Common myeloid progenitor, CD34-positive (primary cell): ENCODE results near the gene SART1.
"Not testable (repeated sequence)": the region's sequence is repeated elsewhere in the genome, so short reads cannot be mapped to it uniquely, and the experiment has no call there.

Experiments
- CTCF ChIA-PET: fragments of 350-600 bp; sonication (Branson Sonifier 250); formaldehyde crosslinking; loops from one replicate; lab custom pipeline; 2021; ENCODE audit warnings: antibody characterized with exemption; lab: Charles Lee
- POLR2A ChIA-PET: fragments of 350-600 bp; sonication (Branson Sonifier 250); formaldehyde crosslinking; loops from one replicate; lab custom pipeline; 2021; ENCODE audit warnings: antibody characterized with exemption; lab: Charles Lee
- DNase-seq, 3 donors: peaks; one replicate each; pipeline versions ENCODE4 v3.0.0 to v3.0.0-alpha.2; 2013
- H3K27ac ChIP-seq, 2 experiments: 1 replicate in 1 of 2; 2 replicates in 1 of 2; pipeline ENCODE4 v1.7.0; 2013; ENCODE audit warnings: inconsistent platforms in 2 of 2, low read length in 2 of 2, mild to moderate bottlenecking in 2 of 2, low read depth in 1 of 2, moderate library complexity in 1 of 2; ENCODE audit not compliant: severe bottlenecking in 2 of 2, insufficient read depth in 1 of 2, poor library complexity in 1 of 2
- H3K27me3 ChIP-seq, 5 experiments: replicated peaks in 2 of 5; 1 replicate in 3 of 5; 2 replicates in 2 of 5; pipeline versions ENCODE4 v1.6.1 to v1.7.0; 2013; ENCODE audit warnings: low read length in 4 of 5, mild to moderate bottlenecking in 2 of 5, moderate library complexity in 2 of 5, inconsistent platforms in 1 of 5; ENCODE audit not compliant: insufficient read depth in 5 of 5, control insufficient read depth in 4 of 5
- H3K36me3 ChIP-seq, 4 experiments: 1 replicate in 2 of 4; 2 replicates in 2 of 4; pipeline versions ENCODE4 v1.6.1 to v1.7.0; 2013; ENCODE audit warnings: low read length in 3 of 4, control low read depth in 1 of 4, mild to moderate bottlenecking in 1 of 4; ENCODE audit not compliant: control insufficient read depth in 4 of 4, insufficient read depth in 4 of 4
- H3K4me1 ChIP-seq, 4 experiments: 1 replicate in 3 of 4; 2 replicates in 1 of 4; pipeline versions ENCODE4 v1.6.1 to v1.7.1; 2013; ENCODE audit warnings: low read length in 3 of 4, mild to moderate bottlenecking in 3 of 4, control low read depth in 1 of 4, inconsistent platforms in 1 of 4, moderate library complexity in 1 of 4; ENCODE audit not compliant: control insufficient read depth in 4 of 4, insufficient read depth in 4 of 4; ENCODE audit errors: control extremely low read depth in 1 of 4
- H3K4me3 ChIP-seq, 7 experiments: 1 replicate in 4 of 7; 2 replicates in 3 of 7; pipeline versions ENCODE4 v1.5.1 to v1.7.0; 2013; ENCODE audit warnings: mild to moderate bottlenecking in 7 of 7, low read length in 6 of 7, moderate library complexity in 6 of 7, inconsistent platforms in 2 of 7, low read depth in 2 of 7, control low read depth in 1 of 7; ENCODE audit not compliant: insufficient read depth in 4 of 7, control insufficient read depth in 1 of 7; ENCODE audit errors: extremely low read depth in 1 of 7
- H3K9me3 ChIP-seq, 5 experiments: 1 replicate in 4 of 5; 2 replicates in 1 of 5; pipeline versions ENCODE4 v1.6.1 to v1.7.1; 2013; ENCODE audit warnings: low read length in 4 of 5, mild to moderate bottlenecking in 2 of 5, inconsistent platforms in 1 of 5, low read depth in 1 of 5, moderate library complexity in 1 of 5; ENCODE audit not compliant: control insufficient read depth in 4 of 5, insufficient read depth in 2 of 5; ENCODE audit errors: control extremely low read depth in 1 of 5
- WGBS: methylation state at CpG from one replicate; pipeline ENCODE4 v1.1.5; 2013; ENCODE audit not compliant: insufficient coverage; 5-methylcytosine and 5-hydroxymethylcytosine counted together

SART1 gene

GRCh38 chr11:66008468-66009101 lies 47.1 kb downstream of the SART1 start:
- H3K4me3 ChIP-seq = no peak overlapping the region
- no peak overlapping the region for H3K27ac ChIP-seq
- ChIA-PET POLR2A (no interaction called here), CTCF (interaction anchor here (1.1 to 2.0 kb wide), 9 partner anchors 12 to 45 kb away, joined by 3 to 18 read pairs (median 4); no protein-coding TSS in a partner anchor)
- 73% methylated on average over 9 of the region's 10 CpGs for WGBS
- H3K9me3 ChIP-seq = no peaks in the 10 kb centered on the region
- peak in 1 of 3 donors; percentile 29 for DNase-seq
- peaks cover 0 to 31% (median 10%) of the 10 kb centered on the region in 5 experiments for H3K27me3 ChIP-seq
- peaks cover 2 to 23% (median 17%) of the 10 kb centered on the region in 4 experiments for H3K36me3 ChIP-seq
- peaks cover 0 to 25% (median 21%) of the 10 kb centered on the region in 4 experiments for H3K4me1 ChIP-seq

GRCh38 chr11:66010036-66010435 lies 48.5 kb downstream of the SART1 start:
- not testable (repeated sequence) for DNase-seq, H3K27ac ChIP-seq, H3K9me3 ChIP-seq, H3K4me3 ChIP-seq
- CTCF ChIA-PET = interaction anchor here (0.7 to 1.3 kb wide), 2 partner anchors 18 to 485 kb away, joined by 3 read pairs; partner anchors contain the start of gene SCYL1
- peaks cover 0 to 31% (median 10%) of the 10 kb centered on the region in 5 experiments for H3K27me3 ChIP-seq
- POLR2A ChIA-PET = interaction anchor here (0.8 kb wide), 1 partner anchor 12 kb away, joined by 3 read pairs; no protein-coding TSS in a partner anchor
- H3K4me1 ChIP-seq = peaks cover 0 to 24% (median 20%) of the 10 kb centered on the region in 4 experiments
- 95% methylated on average over 4 of the region's 4 CpGs for WGBS
- H3K36me3 ChIP-seq = peaks cover 2 to 12% (median 7%) of the 10 kb centered on the region in 4 experiments

GRCh38 chr11:66011239-66011784 lies 49.8 kb downstream of the SART1 start:
- H3K36me3 ChIP-seq = peaks cover 0 to 1% (median 0%) of the 10 kb centered on the region in 4 experiments
- peaks cover 0 to 31% (median 10%) of the 10 kb centered on the region in 5 experiments for H3K27me3 ChIP-seq
- DNase-seq = no peak
- H3K27ac ChIP-seq = no peak overlapping the region
- H3K4me3 ChIP-seq = peak overlapping the region in 2 of 7 experiments; percentile 16 to 42
- ChIA-PET CTCF (interaction anchor here (1.2 to 2.5 kb wide), 2 partner anchors 9 to 10 kb away, joined by 3 to 7 read pairs; partner anchors contain the start of gene BANF1), POLR2A (interaction anchor here (0.7 kb wide), 1 partner anchor 120 kb away, joined by 3 read pairs; no protein-coding TSS in a partner anchor)
- H3K9me3 ChIP-seq = no peaks in the 10 kb centered on the region
- WGBS = 61% methylated on average over 10 of the region's 14 CpGs
- peaks cover 0 to 24% (median 20%) of the 10 kb centered on the region in 4 experiments for H3K4me1 ChIP-seq

GRCh38 chr11:66011785-66012303 lies 50.3 kb downstream of the SART1 start, which contains the start of gene CST6:
Gene CST6, plus strand, starts transcription at chr11:66012008. Its CDS starts 37 bp downstream, at chr11:66012045.
- DNase-seq = peak in 2 of 3 donors; percentile 13 to 33
- H3K27me3 ChIP-seq = peaks cover 0 to 31% (median 10%) of the 10 kb centered on the region in 5 experiments
- no peaks in the 10 kb centered on the region for H3K36me3 ChIP-seq
- POLR2A ChIA-PET = interaction anchor here (0.7 kb wide), 1 partner anchor 121 kb away, joined by 3 read pairs; no protein-coding TSS in a partner anchor
- peak within 1 kb of the TSS in 3 of 7 experiments; percentile 16 to 42 (median 19) for H3K4me3 ChIP-seq
- H3K9me3 ChIP-seq = no peaks in the 10 kb centered on the region
- H3K4me1 ChIP-seq = peaks cover 0 to 21% (median 20%) of the 10 kb centered on the region in 4 experiments
- no peak within 1 kb of the TSS for H3K27ac ChIP-seq
- CTCF ChIA-PET = interaction anchor here (1.2 to 2.5 kb wide), 3 partner anchors 9 to 11 kb away, joined by 3 to 10 read pairs (median 7); partner anchors contain the start of gene BANF1
- 15% methylated on average over 52 of the region's 61 CpGs for WGBS

- ChIA-PET CTCF (interaction anchor here (1.2 to 2.5 kb wide), 5 partner anchors 9 to 33 kb away, joined by 3 to 10 read pairs (median 7); partner anchors contain the start of gene BANF1), POLR2A (no interaction called here)
- Histone ChIP-seq H3K36me3 (no peaks in the 10 kb centered on the region), H3K9me3 (no peaks in the 10 kb centered on the region), H3K4me1 (peaks cover 0 to 21% (median 17%) of the 10 kb centered on the region in 4 experiments), H3K27ac (no peak overlapping the region), H3K27me3 (peaks cover 0 to 31% (median 10%) of the 10 kb centered on the region in 5 experiments), H3K4me3 (peak overlapping the region in 1 of 7 experiments; percentile 42)
- DNase-seq = no peak
- WGBS = 67% methylated on average over 6 of the region's 12 CpGs
Observed at GRCh38 chr11:66012371-66012945, 50.9 kb downstream of the SART1 start.

- H3K36me3 ChIP-seq = no peaks in the 10 kb centered on the region
- H3K27ac ChIP-seq = no peak overlapping the region
- ChIA-PET CTCF (interaction anchor here (1.4 to 2.5 kb wide), 4 partner anchors 9 to 33 kb away, joined by 3 to 10 read pairs (median 7); partner anchors contain the start of gene BANF1), POLR2A (no interaction called here)
- 26% methylated on average over 10 of the region's 12 CpGs for WGBS
- peaks cover 0 to 21% (median 17%) of the 10 kb centered on the region in 4 experiments for H3K4me1 ChIP-seq
- peaks cover 0 to 31% (median 10%) of the 10 kb centered on the region in 5 experiments for H3K27me3 ChIP-seq
- DNase-seq = peak in 2 of 3 donors; percentile 46 to 52
- H3K9me3 ChIP-seq = no peaks in the 10 kb centered on the region
- H3K4me3 ChIP-seq = peak overlapping the region in 1 of 7 experiments; percentile 14
Observed at GRCh38 chr11:66012946-66013761, 51.6 kb downstream of the SART1 start.
